Ishikawa (cell line): ENCODE data around the gene COTL1.

ENCODE experiments used
- CREB1 ChIP-seq: IDR thresholded peaks from 2 replicates; pipeline ENCODE4 v1.6.1; 2012; ENCODE audit warnings: low read depth
- EGR1 ChIP-seq: IDR thresholded peaks from 2 replicates; pipeline ENCODE4 v1.6.1; 2012
- EP300 ChIP-seq: IDR thresholded peaks from 2 replicates; pipeline ENCODE4 v1.6.1; 2012; ENCODE audit warnings: borderline replicate concordance
- NFIC ChIP-seq: IDR thresholded peaks from 2 replicates; pipeline ENCODE4 v1.6.1; 2012
- RAD21 ChIP-seq: IDR thresholded peaks from 2 replicates; pipeline ENCODE4 v1.6.1; 2012; ENCODE audit warnings: low read depth
- TAF1 ChIP-seq: IDR thresholded peaks from 2 replicates; pipeline ENCODE4 v1.6.1; 2012; ENCODE audit warnings: low read depth, mild to moderate bottlenecking
- TEAD4 ChIP-seq: IDR thresholded peaks from 2 replicates; pipeline ENCODE4 v1.6.1; 2012

GRCh38 chr16:84565669-84566495, 52.0 kb downstream of the COTL1 start:
- TF ChIP-seq TAF1 = no peak
- no peak for TF ChIP-seq EP300
- no peak for TF ChIP-seq TEAD4
- no peak for TF ChIP-seq NFIC
- TF ChIP-seq EGR1 = no peak
- no peak for TF ChIP-seq RAD21
- no peak for TF ChIP-seq CREB1
